NCI-H82 (cell line): ENCODE results near the gene CDC42.
"Not testable (repeated sequence)": the region's sequence is repeated elsewhere in the genome, so short reads cannot be mapped to it uniquely, and the experiment has no call there.

Experiments
- DNase-seq: peaks from one replicate; lab custom pipeline; 2025; lab: John Stamatoyannopoulos, UW

The CDC42 gene

DNA sequence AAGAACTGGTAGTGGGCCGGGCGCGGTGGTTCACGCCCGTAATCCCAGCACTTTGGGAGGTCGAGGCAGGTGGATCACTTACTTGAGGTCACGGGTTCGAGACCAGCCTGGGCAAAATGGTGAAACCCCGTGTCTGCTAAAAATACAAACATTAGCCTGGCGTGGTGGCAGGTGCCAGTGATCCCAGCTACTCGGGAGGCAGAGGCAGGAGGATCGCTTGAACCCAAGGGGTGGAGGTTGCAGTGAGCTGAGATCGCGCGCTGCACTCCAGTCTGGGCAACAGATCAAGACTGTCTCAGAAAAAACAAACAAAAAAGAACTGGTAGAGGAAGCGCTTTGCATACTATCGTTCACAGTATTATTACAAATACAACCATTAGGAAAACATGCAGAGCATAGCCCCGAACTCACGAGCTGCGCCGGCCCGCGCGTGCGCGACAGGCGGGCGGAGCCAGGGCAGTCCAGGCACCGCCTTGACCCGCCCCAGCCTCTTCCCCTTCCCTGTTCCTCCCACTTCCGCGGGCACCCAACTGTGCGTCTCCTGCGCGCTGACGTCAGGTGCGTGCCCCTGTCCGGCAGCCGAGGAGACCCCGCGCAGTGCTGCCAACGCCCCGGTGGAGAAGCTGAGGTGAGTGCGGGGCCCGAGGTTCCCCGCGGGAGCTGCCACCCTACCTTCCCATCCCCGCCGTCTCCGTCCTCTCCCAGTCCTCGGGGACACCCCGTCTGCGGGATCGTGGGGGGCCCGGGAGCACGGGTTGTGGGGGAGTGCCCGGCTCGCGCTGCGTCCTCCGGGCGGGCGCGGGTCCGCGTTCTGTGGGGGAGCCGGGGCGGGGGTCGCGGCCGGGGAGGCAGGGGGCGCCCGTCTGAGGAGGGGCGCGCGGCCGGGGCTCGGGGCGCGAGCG lies at the start of gene CDC42:
CDC42 (plus strand) TSS at position 595 of the 902 bp plus-strand sequence. CDS start 25,770 bp downstream, outside the sequence.
- DNase-seq, result peak; percentile 97

DNA sequence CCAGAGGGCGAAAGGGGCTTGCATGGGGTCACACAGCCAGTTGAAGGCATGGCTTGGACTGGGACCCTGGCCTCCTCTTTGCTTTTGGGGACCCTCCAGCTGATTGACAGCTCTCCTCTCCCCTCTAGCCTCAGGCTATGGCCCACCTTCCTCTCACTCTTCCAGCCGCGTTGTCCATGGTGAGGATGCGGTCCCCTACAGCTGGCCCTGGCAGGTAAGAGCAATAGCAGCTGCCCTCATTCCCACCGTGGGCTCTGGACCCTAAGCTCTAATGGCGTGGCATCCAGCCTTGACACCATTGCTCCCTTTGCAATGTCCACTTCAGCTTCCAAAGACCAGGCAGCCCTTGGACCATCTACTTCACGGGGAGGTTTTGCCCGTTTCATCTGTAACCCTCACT lies 49.6 kb upstream of the CDC42 start:
- not testable (repeated sequence) for DNase-seq

DNA sequence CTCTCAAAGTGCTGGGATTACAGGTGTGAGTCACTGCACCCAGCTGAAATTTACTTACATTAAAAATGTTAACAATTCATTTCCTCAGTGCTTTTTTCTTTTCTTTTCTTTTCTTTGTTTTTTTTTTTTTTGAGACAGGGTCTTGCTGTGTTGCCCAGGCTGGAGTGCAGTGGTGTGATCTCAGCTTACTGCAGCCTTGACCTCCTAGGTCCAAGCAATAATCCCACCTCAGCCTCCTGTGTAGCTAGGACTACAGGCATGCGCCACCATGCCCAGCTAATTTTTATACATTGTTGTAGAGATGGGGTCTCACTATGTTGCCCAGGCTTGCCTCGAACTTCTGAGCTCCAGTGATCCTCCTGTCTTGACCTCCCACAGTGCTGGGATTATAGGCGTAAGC lies 48.5 kb upstream of the CDC42 start:
- not testable (repeated sequence) for DNase-seq

DNA sequence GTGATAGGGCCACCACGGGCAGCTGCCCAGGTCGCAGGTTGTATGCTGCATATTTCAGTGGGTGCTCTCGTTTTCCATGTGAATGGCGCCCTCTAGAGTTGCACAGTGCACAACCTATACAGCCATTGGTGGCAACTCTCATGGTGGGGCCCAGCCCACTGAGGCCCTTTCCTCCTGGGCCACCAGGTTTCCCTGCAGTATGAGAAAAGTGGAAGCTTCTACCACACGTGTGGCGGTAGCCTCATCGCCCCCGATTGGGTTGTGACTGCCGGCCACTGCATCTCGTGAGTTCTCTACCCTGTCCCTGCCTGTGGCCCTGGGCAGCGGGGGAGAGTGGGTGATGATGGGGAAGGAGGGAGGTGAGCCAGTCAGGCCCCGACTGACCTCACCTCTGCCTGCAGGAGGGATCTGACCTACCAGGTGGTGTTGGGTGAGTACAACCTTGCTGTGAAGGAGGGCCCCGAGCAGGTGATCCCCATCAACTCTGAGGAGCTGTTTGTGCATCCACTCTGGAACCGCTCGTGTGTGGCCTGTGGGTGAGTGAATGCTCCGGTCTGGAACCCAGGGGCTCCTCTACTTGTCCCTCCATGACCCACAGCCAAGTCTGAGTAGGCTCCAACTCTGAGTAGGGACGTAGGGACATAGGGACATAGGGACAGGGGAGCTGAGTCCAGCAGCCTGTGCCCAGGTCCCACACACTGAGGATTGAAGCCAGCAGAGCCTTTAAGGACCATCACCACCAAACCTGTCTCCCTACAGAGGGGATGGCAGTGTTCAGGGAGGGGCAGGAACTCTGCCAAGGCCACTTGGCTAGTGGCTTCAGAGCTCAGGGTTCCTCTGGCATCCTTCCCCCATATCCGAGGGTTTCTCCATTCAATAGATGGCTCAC lies 47.0 kb upstream of the CDC42 start:
- peak; percentile 62 for DNase-seq

DNA sequence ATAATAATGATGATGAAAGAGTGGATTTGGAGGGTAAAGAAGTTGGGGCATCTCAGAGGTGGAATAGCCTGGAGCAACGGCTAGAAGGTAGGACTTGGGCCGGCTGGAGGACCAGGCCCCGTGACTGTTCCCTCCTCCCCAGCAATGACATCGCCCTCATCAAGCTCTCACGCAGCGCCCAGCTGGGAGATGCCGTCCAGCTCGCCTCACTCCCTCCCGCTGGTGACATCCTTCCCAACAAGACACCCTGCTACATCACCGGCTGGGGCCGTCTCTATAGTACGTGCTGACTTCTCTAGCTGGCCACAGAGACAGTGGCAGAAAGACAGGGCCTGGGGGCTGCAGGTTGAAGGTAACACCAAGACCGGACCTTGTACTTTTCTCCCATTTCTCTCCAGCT lies 45.8 kb upstream of the CDC42 start:
- DNase-seq, result not testable (repeated sequence)

DNA sequence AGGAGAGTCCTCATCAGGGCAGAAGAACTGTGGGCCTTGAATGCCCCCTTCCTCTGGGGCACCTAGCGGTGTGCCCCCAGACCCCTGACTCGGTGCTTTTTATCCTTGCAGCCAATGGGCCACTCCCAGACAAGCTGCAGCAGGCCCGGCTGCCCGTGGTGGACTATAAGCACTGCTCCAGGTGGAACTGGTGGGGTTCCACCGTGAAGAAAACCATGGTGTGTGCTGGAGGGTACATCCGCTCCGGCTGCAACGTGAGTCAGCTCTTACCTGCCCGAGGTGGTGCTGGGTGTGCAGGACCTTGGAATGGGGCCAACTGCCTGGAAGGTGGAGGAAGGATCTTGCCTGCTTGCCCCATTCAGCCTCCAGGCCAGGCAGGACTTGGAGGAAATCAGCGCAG lies 45.2 kb upstream of the CDC42 start:
- DNase-seq, result not testable (repeated sequence)

DNA sequence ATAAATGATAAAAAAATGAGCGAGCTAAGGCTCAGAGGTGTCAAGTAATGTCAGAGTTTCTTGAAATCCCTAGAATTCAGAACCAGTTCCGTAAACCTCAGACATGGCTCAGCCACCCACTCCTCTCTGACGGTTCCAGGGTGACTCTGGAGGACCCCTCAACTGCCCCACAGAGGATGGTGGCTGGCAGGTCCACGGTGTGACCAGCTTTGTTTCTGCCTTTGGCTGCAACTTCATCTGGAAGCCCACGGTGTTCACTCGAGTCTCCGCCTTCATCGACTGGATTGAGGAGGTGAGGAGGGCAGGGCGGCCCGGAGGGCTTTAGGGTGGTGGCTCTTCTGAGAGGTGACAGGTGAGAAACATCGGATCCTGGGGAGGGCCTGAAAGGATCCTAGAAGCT lies 42.9 kb upstream of the CDC42 start:
- DNase-seq, result not testable (repeated sequence)

DNA sequence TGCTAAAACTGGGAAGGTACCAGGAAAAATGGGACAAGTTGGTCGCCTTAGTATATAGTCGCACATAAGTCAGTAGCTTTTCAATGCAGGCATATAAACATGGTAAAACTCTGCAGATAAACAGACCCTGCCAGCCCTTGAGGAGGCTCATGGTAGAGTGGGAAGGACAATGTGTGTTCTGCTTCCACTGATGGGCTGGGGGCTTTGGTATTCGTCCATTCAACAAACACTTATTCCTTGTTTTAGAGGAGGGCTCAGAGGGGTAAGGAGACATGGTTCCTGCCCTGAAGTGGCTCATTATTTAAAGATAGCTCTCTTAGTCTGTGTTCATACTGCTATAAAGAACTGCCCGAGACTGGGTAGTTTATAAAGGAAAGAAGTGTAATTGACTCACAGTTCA lies 39.8 kb upstream of the CDC42 start:
- not testable (repeated sequence) for DNase-seq

DNA sequence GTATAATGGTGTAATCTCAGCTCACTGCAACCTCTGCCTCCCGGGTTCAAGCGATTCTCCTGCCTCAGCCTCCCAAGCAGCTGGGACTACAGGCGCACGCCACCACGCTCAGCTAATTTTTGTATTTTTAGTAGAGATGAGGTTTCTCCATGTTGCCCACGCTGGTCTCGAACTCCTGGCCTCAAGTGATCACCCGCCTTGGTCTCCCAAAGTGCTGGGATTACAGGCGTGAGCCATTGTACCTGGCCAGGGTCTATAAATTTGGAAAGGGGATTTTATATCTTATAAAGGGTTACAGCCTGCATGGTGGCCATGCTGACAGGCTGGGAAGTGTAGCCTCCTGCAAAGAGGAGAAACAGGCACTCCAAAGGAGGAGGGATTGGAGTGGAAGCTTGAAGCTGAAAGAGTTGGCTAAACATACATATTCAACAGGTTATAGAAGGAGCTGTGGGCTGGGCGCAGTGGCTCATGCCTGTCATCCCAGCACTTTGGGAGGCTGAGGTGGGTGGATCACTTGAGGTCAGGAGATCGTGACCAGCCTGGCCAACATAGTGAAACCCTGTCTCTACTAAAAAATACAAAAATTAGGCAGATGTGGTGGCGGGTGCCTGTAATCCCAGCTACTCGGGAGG lies 37.8 kb upstream of the CDC42 start:
- not testable (repeated sequence) for DNase-seq

DNA sequence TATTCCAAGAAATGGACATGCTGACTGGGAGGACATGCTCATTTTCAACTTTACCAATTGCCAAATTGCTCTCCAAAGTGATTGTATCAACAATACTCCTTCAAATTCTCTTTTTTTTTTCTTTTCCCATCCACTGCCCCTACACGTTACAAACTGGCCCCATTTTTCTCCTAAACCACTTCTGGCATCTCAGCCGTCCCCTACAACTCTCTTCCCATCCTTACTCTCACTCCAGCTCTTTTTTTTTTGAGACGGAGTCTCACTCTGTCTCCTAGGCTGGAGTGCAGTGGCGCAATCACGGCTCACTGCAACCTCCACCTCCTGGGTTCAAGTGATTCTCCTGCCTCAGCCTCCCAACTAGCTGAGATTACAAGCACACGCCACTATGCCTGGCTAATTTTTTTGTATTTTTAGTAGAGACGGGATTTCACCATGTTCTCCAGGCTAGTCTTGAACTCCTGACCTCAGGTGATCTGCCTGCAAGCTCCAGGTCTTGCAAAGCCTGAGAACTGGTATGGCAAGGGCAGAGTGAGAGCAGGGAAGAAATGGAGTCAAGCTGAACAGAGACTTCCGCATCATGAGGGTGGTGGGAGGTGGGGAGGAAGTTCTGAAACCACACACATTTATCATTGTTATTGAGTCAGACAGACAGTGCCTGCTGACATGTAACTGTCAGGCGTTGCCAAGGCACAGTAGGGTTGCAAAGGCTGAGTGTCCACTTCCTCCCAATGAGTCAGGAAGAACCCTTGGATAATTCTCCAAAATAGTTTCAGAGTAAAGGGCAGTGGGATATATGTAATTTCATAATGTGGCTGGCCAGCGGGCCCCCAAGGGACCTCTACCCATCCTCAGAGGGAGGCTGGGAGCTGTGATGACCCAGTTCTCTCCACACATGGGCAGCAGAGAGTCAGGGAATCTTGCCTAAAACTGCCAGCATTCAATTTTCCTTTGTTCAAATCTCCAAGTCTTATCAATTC lies 33.6 kb upstream of the CDC42 start:
- DNase-seq, result no peak

DNA sequence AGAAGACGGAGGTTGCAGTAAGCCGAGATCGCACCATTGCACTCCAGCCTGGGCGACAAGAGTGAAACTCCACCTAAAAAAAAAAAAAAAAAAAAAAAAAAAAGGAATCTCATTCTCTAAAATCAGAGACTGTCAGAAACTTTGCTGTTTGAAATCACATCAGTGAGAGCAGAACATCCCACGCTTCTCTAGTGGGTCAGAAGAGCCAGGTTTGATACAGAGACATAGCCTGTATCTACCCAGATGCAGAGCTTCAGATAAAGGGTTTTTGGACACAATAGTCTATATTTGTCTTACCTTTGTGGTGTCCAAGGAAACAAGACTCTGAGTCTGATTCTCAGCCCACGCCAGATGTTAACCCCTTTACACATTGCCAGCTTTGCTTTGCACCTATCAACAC lies 31.4 kb upstream of the CDC42 start:
- DNase-seq, result peak; percentile 30

DNA sequence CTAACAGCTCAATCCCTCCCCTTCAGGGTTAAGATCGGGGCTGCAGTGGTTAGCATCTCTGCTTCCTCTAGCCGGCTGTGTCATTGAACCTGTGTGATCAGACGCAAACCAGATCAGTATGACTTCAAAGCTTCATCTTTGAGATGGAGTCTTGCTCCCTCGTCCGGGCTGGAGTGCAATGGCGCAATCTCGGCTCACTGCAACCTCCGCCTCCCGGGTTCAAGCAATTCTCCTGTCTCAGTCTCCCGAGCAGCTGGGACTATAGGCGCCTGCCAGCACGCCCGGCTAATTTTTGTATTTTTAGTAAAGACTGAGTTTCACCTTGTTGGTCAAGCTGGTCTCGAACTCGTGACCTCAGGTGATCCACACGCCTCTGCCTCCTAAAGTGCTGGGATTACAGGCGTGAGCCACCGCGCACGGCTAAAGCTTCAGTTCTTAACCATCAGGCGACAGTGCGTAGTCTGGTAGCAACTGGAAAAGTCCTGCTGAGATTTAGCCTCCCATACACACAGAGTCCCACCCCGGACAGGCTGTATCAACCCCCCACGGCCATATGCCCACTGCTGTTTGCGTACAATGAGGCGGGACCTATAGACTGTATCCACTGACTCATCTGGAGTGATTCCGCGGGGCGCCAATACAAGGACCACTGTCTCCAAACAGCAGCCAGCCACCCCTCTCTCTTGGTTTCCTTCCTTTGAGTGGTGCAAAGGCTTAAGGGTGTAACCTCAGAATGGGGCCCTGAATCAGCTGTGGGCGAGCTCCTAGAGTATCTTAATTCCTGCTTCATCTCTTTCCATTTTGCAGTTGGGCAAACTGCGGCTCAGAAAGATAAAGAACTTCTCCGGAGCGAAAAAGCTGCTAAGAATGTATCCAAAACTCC lies 27.8 kb upstream of the CDC42 start:
- DNase-seq, result peak; percentile 96

DNA sequence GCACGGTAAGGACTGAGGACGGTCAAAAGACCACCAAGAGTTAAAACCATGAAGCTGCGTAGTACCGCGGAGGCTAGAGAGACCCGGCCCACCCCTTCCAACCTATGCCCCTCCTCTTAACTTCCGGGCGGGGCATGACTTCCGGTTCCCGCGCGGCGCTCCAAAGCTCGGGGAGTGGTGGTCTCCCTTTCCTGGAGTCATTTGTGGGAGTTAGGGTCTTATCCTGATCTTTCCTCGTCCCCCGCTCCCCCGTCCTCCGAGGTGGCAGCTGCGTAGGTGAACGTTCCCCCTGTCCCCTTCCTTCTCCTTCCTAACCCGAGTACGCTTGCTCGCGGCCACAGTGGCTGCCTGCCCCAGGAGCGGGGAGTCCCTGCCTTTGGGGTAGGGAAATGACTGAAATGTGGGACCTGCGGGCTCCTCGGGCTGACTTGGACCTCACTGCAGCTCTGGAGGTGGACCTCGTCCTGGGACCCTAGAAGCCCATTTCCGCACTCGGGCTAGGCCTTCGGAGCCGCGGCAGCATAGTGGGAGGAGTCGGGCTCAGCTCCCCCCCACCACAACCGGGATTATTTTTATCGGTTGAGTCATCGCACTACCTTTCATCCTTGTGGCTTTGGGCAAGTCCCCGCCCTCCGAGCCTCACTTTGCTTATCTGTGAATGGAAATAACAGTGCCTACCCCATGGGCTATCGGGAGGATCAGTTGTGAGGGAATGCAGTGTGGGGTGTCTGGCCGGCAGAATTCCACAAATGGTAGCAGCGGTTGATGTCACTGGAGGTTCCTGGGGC lies 26.9 kb upstream of the CDC42 start:
- DNase-seq, result peak; percentile 98

DNA sequence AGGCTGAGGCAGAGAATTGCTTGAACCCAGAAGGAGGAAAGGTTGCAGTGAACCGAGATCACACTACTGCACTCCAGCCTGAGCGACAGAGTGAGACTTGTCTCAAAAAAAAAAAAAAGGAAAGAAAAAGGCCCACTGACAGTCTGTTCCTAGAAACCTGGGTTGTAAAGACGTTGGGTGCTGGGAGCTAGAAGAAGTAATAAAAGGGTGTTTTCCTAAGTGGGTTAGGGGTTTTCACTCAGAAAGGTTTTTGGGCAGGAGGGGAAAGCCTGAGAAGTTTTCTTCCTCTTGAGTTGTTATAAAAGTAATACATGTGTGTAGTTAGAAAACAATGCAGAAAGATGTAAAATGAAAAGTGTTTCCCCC lies 25.6 kb upstream of the CDC42 start:
- DNase-seq, result no peak

DNA sequence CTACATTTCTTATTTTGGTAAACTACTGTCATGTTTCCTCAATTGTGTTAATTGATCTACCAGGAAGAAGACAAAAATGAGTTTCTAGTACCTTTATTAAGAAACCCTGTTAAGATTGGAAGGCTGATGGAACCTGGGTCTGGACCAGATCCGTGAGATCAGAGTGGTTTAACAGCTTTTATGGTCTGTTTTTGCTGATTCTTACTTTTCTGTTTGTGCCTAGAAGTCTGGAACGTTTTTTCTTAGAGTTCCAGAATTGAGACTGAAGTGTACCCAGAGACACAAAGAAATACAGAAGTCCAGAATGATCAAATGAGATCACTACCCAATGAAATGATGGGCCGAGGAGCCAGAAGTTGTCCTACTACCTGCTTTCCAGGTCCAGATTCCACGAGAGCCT lies 22.5 kb upstream of the CDC42 start:
- no peak for DNase-seq

DNA sequence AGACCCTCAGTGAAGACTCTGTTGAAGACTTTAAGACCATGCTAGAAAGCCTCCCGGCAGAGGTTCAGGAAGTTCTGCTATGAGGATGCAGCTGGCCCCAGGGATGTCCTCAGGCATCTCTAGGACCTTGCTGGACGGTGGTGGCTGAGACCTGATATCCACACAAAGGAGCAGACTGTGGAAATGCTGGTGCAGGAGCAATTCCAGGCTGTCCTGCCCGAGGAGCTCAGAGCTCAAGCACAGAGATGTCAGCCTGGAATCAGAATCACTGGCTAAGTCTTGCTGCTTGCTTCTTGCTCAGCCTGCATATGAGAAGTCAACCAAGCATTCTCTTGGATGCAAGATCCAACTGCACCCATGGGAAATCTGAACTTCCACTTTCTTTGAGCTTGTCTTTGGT lies 22.0 kb upstream of the CDC42 start:
- DNase-seq, result no peak

DNA sequence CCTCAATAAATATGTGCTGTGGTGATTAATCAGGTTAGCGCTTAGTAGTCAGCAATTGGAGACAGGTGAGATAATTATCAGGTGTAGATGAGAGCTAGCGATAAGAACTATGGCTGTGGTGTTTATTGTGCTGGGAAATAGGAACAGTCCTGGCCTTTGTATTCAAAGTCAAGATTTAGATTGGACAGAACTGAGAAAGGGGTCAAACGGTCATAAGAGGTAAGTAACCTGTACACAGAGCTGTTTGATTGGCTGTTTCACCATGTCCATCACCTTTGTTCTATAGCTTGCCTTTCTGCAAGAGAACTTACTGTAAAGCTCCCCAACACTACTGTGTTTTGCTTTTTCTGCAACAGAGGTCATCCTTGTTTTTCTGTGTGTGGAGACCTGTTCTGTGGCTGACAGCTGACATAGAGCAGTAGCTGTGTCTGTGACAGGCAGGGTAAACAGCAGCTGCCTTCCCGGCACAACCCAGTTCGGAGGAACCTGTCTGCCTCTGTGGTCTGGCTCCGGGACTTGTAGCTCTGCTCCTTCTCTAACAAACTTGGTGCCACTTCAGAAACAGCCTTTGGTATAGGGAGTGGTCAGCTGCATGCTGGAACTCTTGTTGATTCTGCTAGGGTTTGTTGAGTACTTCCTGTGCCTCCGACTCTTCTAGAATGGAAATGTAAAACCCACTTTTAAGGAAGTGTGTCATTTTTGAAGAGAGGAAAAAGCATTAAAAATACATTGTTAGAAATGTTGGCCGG lies 21.1 kb upstream of the CDC42 start:
- DNase-seq, result no peak

DNA sequence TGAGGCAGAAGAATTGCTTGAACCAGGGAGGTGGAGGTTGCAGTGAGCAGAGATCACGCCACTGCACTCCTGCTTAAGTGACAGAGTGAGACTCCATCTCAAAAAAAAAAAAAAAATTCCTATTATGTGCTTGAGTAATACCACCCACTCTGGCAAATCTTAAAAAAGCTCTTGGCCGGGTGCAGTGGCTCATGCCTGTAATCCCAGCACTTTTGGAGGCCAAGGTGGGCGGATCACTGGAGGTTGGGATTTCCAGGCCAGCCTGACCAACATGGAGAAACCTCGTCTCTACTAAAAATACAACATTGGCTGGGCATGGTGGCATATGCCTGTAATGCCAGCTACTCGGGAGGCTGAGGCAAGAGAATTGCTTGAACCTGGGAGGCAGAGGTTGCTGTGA lies 17.7 kb upstream of the CDC42 start:
- DNase-seq, result not testable (repeated sequence)

DNA sequence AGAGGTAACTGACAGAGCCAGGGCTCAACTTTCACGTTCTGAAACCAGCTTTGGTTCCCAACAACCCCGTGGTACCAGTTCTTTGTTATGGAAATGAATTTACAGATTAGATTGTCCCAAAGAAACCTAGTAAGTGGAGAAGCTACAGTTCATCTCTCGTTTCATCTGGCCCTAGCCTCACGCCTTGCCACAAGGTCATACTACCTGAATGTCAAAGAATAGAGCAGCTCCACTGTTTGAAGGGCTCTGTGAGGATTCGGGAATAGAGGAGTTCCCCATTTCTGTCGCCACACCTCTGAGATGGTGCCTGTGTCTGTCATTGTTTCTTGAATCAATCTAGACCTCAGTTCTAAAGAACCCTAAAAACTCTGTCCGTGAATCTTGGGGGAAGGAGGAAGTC lies 15.0 kb upstream of the CDC42 start:
- no peak for DNase-seq
